GM23338 (cell line): ENCODE results near the gene RRP12. TPM values are rescaled to one million over a fixed set of nuclear protein-coding genes. Genes with fewer than 3 reads are reported as not detected.

Experiments used
- ATAC-seq: fragments of 200-7000 bp; cut with Tn5 transposase; 3 replicates; pipeline ENCODE4 v1.9.1; 2020
- DNase-seq: peaks from one replicate; pipeline ENCODE4 v3.0.0-alpha.2; 2015; ENCODE audit warnings: low spot score
- H2AFZ ChIP-seq: fragments of 200-600 bp; sonication (generic); 2 replicates; pipeline ENCODE4 v1.8.0; 2016; ENCODE audit warnings: antibody characterized with exemption, mild to moderate bottlenecking, moderate library complexity
- H3F3A ChIP-seq: fragments of 200-600 bp; sonication (generic); replicated peaks from 2 replicates; pipeline ENCODE4 v1.8.0; 2017; ENCODE audit warnings: antibody characterized with exemption, mixed run types, low read depth
- H3K27ac ChIP-seq: fragments of 200-600 bp; sonication (generic); 2 replicates; pipeline ENCODE4 v1.6.1; 2016; ENCODE audit warnings: low read depth
- H3K27me3 ChIP-seq: fragments of 200-600 bp; sonication (generic); 2 replicates; pipeline ENCODE4 v1.8.0; 2016; ENCODE audit warnings: mild to moderate bottlenecking, mixed run types, moderate library complexity; ENCODE audit not compliant: insufficient read depth
- H3K36me3 ChIP-seq: fragments of 200-600 bp; sonication (generic); 2 replicates; pipeline ENCODE4 v1.8.0; 2016; ENCODE audit warnings: mild to moderate bottlenecking; ENCODE audit not compliant: insufficient read depth
- H3K4me1 ChIP-seq: fragments of 200-600 bp; sonication (generic); 2 replicates; pipeline ENCODE4 v1.8.0; 2016; ENCODE audit warnings: mild to moderate bottlenecking, moderate library complexity; ENCODE audit not compliant: insufficient read depth
- H3K4me2 ChIP-seq: fragments of 200-600 bp; sonication (generic); 2 replicates; pipeline ENCODE4 v1.7.1; 2017; ENCODE audit warnings: mixed run types
- H3K4me3 ChIP-seq: fragments of 200-600 bp; sonication (generic); 2 replicates; pipeline ENCODE4 v1.6.1; 2016; ENCODE audit warnings: mixed run types
- H3K79me2 ChIP-seq: fragments of 200-600 bp; sonication (generic); replicated peaks from 2 replicates; pipeline ENCODE4 v1.8.0; 2017; ENCODE audit warnings: mild to moderate bottlenecking; ENCODE audit not compliant: insufficient read depth
- H3K9me2 ChIP-seq: fragments of 200-600 bp; sonication (generic); 2 replicates; pipeline ENCODE4 v1.8.0; 2017; ENCODE audit not compliant: insufficient read depth
- H4K20me1 ChIP-seq: fragments of 200-600 bp; sonication (generic); replicated peaks from 2 replicates; pipeline ENCODE4 v1.8.0; 2017; ENCODE audit warnings: mild to moderate bottlenecking; ENCODE audit not compliant: insufficient read depth
- H3K27ac Mint-ChIP-seq: 2 replicates; pipeline ENCODE4 v1.8.0; 2020; ENCODE audit warnings: inconsistent platforms, mild to moderate bottlenecking, moderate library complexity, mixed read lengths
- H3K27me3 Mint-ChIP-seq: 3 replicates; pipeline ENCODE4 v1.8.0; 2022; ENCODE audit warnings: low read depth, mild to moderate bottlenecking, moderate library complexity, mixed read lengths, inconsistent platforms; ENCODE audit not compliant: insufficient read depth, poor library complexity
- H3K36me3 Mint-ChIP-seq: 3 replicates; pipeline ENCODE4 v1.8.0; 2021; ENCODE audit warnings: low read depth, mild to moderate bottlenecking, inconsistent platforms, moderate library complexity, mixed read lengths
- H3K4me1 Mint-ChIP-seq: 3 replicates; pipeline ENCODE4 v1.8.0; 2020; ENCODE audit warnings: mild to moderate bottlenecking, inconsistent platforms, mixed read lengths
- H3K4me3 Mint-ChIP-seq: 3 replicates; pipeline ENCODE4 v1.8.0; 2021; ENCODE audit warnings: moderate library complexity, mild to moderate bottlenecking, inconsistent platforms, mixed read lengths
- H3K9me3 Mint-ChIP-seq: 3 replicates; pipeline ENCODE4 v1.8.0; 2020; ENCODE audit warnings: moderate library complexity, mild to moderate bottlenecking, inconsistent platforms, mixed read lengths
- CREB1 ChIP-seq: fragments of 250-450 bp; sonication (Bioruptor Pico); IDR thresholded peaks from 2 replicates; pipeline ENCODE4 v1.5.0; 2020; ENCODE audit warnings: low read depth, mild to moderate bottlenecking, moderate library complexity
- CTCF ChIP-seq, 2 experiments: fragments of 200-600 bp in 1 of 2; sonication (generic) in 1 of 2; conservative IDR thresholded peaks; 2 replicates each; pipeline versions ENCODE4 v1.5.1 to v1.6.1; 2016 to 2017; ENCODE audit warnings: antibody characterized with exemption in 2 of 2, low read depth in 2 of 2, mild to moderate bottlenecking in 2 of 2, moderate library complexity in 1 of 2
- ETS1 ChIP-seq: IDR thresholded peaks from 2 replicates; pipeline ENCODE4 v1.6.1; 2016; ENCODE audit warnings: antibody characterized with exemption
- EZH2 ChIP-seq: fragments of 200-600 bp; sonication (generic); IDR thresholded peaks from one replicate; pipeline ENCODE4 v1.8.0; 2017; ENCODE audit warnings: antibody characterized with exemption, mild to moderate bottlenecking, low read depth; ENCODE audit not compliant: unreplicated experiment
- EZH2phosphoT487 ChIP-seq: fragments of 200-600 bp; sonication (generic); IDR thresholded peaks from one replicate; pipeline ENCODE4 v1.8.1; 2018; ENCODE audit warnings: antibody characterized with exemption; ENCODE audit not compliant: unreplicated experiment
- NANOG ChIP-seq: IDR thresholded peaks from 2 replicates; pipeline ENCODE4 v1.6.1; 2016; ENCODE audit warnings: antibody characterized with exemption, borderline replicate concordance
- ZNF114 ChIP-seq: fragments of 250-450 bp; sonication (Bioruptor Pico); IDR thresholded peaks from 2 replicates; pipeline ENCODE4 v1.5.0; 2020; ENCODE audit warnings: mild to moderate bottlenecking, moderate library complexity
- polyA plus RNA-seq: library from polyadenylated mRNA; unstranded; fragments of >200 nt; fragmentation: Nextera tagmentation; extraction: Ambion mirVana; gene quantifications from 2 replicates; pipeline ENCODE4 v1.2.1, GENCODE V29; 2016
- small RNA-seq: library from RNA; depleted of rRNA; stranded (forward); fragments of <200 nt; gene quantifications from one replicate; pipeline ENCODE3, GENCODE V24; 2014; ENCODE audit warnings: low replicate concordance
- total RNA-seq: library from RNA; depleted of rRNA; stranded (reverse); fragments of >200 nt; shearing (Covaris generic); gene quantifications from 2 replicates; pipeline ENCODE4 v1.2.3, GENCODE V29; 2014; rRNA removed

The RRP12 gene
- total and polyA plus RNA-seq, 2 experiments from 2014 or later: 53.4 to 62.6 TPM

GRCh38 chr10:97307866-97308780, 93.0 kb downstream of the RRP12 start:
- no peaks in the 10 kb centered on the region for H3K79me2 ChIP-seq
- no peaks in the 10 kb centered on the region for H3K27me3 ChIP-seq
- H3K4me2 ChIP-seq: no peak overlapping the region
- peaks cover 6% of the 10 kb centered on the region for H3K27me3 Mint-ChIP-seq
- no peaks in the 10 kb centered on the region for H3K36me3 ChIP-seq
- no peak for TF ChIP-seq EZH2phosphoT487
- TF ChIP-seq ZNF114 (CRISPR knock-in tag): no peak
- TF ChIP-seq CREB1 (CRISPR knock-in tag): no peak
- no peak for TF ChIP-seq ETS1
- TF ChIP-seq CTCF (conservative IDR thresholded peaks at IDR 0.05; ENCODE audit: low read depth in 2 of 2): no peak
- no peak for TF ChIP-seq NANOG
- H3K4me3 ChIP-seq: no peak overlapping the region
- no peaks in the 10 kb centered on the region for H4K20me1 ChIP-seq
- no peak for ATAC-seq
- no peak overlapping the region for H3K4me3 Mint-ChIP-seq
- H3K4me1 ChIP-seq: no peaks in the 10 kb centered on the region
- H3K9me3 Mint-ChIP-seq: no peaks in the 10 kb centered on the region
- H3K27ac Mint-ChIP-seq: no peak overlapping the region
- H3K36me3 Mint-ChIP-seq: no peaks in the 10 kb centered on the region
- H3K27ac ChIP-seq: no peak overlapping the region
- H2AFZ ChIP-seq: peak overlapping the region; percentile 74; the same call in 1 of the 2 replicates
- no peaks in the 10 kb centered on the region for H3F3A ChIP-seq
- no peaks in the 10 kb centered on the region for H3K4me1 Mint-ChIP-seq
- no peak for DNase-seq
- peaks cover 5% of the 10 kb centered on the region; the same call in 1 of the 2 replicates for H3K9me2 ChIP-seq

GRCh38 chr10:97307441-97307840, 93.7 kb downstream of the RRP12 start:
- peaks cover 6% of the 10 kb centered on the region for H3K27me3 Mint-ChIP-seq
- H3K4me1 Mint-ChIP-seq: no peaks in the 10 kb centered on the region
- H3K79me2 ChIP-seq: no peaks in the 10 kb centered on the region
- no peaks in the 10 kb centered on the region for H4K20me1 ChIP-seq
- H3K4me2 ChIP-seq: no peak overlapping the region
- peak overlapping the region; percentile 74; the same call in 1 of the 2 replicates for H2AFZ ChIP-seq
- no peak for TF ChIP-seq EZH2phosphoT487
- TF ChIP-seq EZH2: no peak
- no peaks in the 10 kb centered on the region for H3K36me3 Mint-ChIP-seq
- no peak for DNase-seq
- no peak overlapping the region for H3K27ac ChIP-seq
- no peak overlapping the region for H3K4me3 ChIP-seq
- no peak overlapping the region for H3K27ac Mint-ChIP-seq
- H3K4me1 ChIP-seq: no peaks in the 10 kb centered on the region
- H3K4me3 Mint-ChIP-seq: no peak overlapping the region
- peaks cover 5% of the 10 kb centered on the region; the same call in 1 of the 2 replicates for H3K9me2 ChIP-seq
- no peaks in the 10 kb centered on the region for H3K9me3 Mint-ChIP-seq
- H3K27me3 ChIP-seq: no peaks in the 10 kb centered on the region
- no peak for ATAC-seq
- H3K36me3 ChIP-seq: no peaks in the 10 kb centered on the region
- no peaks in the 10 kb centered on the region for H3F3A ChIP-seq

Small RNA genes within 50 kb of the gene (small RNA-seq; reads per million reads assigned to genes)
- not detected for gene RF00019

Other genes starting within 250 kb of the RRP12 start
- gene SLIT1, start 215.4 kb downstream of the RRP12 start, total RNA-seq: 1.7 and 2.0 TPM in 2 replicates
- gene SLIT1, start 215.4 kb downstream of the RRP12 start, polyA plus RNA-seq: 0.37 and 0.76 TPM in 2 replicates
- gene ARHGAP19, start 108.7 kb downstream of the RRP12 start, total RNA-seq: 35.9 and 38.8 TPM in 2 replicates
- gene ARHGAP19, start 108.7 kb downstream of the RRP12 start, polyA plus RNA-seq: 7.6 and 11.5 TPM in 2 replicates
- gene FRAT1, start 82.1 kb downstream of the RRP12 start, total RNA-seq: 6.1 and 8.5 TPM in 2 replicates
- gene FRAT1, start 82.1 kb downstream of the RRP12 start, polyA plus RNA-seq: 1.4 and 1.7 TPM in 2 replicates
- 87.5 and 109 TPM in 2 replicates for gene FRAT2, start 66.6 kb downstream of the RRP12 start, total RNA-seq
- 24.5 and 44.0 TPM in 2 replicates for gene FRAT2, start 66.6 kb downstream of the RRP12 start, polyA plus RNA-seq
- 870 and 930 TPM in 2 replicates for gene PGAM1, start 24.9 kb upstream of the RRP12 start, total RNA-seq
- 492 and 497 TPM in 2 replicates for gene PGAM1, start 24.9 kb upstream of the RRP12 start, polyA plus RNA-seq
- 63.6 and 66.3 TPM in 2 replicates for gene EXOSC1, start 44.7 kb upstream of the RRP12 start, total RNA-seq
- gene EXOSC1, start 44.7 kb upstream of the RRP12 start, polyA plus RNA-seq: 127 and 131 TPM in 2 replicates
- gene ZDHHC16, start 44.8 kb upstream of the RRP12 start, total RNA-seq: 58.1 and 58.2 TPM in 2 replicates
- gene ZDHHC16, start 44.8 kb upstream of the RRP12 start, polyA plus RNA-seq: 33.3 and 35.1 TPM in 2 replicates
- gene MMS19, start 97.1 kb upstream of the RRP12 start, total RNA-seq: 221 and 252 TPM in 2 replicates
- gene MMS19, start 97.1 kb upstream of the RRP12 start, polyA plus RNA-seq: 74.7 and 81.5 TPM in 2 replicates
- gene UBTD1, start 97.6 kb upstream of the RRP12 start, total RNA-seq: 21.5 and 29.0 TPM in 2 replicates
- gene UBTD1, start 97.6 kb upstream of the RRP12 start, polyA plus RNA-seq: 17.3 and 20.4 TPM in 2 replicates
- not detected in 2 replicates for gene ANKRD2, start 171.4 kb upstream of the RRP12 start, total RNA-seq
- not detected in 2 replicates for gene ANKRD2, start 171.4 kb upstream of the RRP12 start, polyA plus RNA-seq
- not detected in 2 replicates for gene HOGA1, start 183.0 kb upstream of the RRP12 start, total RNA-seq
- gene HOGA1, start 183.0 kb upstream of the RRP12 start, polyA plus RNA-seq: 0.15 TPM in 1 of 2 replicates, not detected in the other
- not detected in 2 replicates for gene C10orf62, start 188.4 kb upstream of the RRP12 start, total RNA-seq
- not detected in 2 replicates for gene C10orf62, start 188.4 kb upstream of the RRP12 start, polyA plus RNA-seq
- 9.0 and 17.6 TPM in 2 replicates for gene MORN4, start 232.2 kb upstream of the RRP12 start, total RNA-seq
- gene MORN4, start 232.2 kb upstream of the RRP12 start, polyA plus RNA-seq: 49.5 and 50.0 TPM in 2 replicates
- 23.3 and 29.2 TPM in 2 replicates for gene PI4K2A, start 239.3 kb upstream of the RRP12 start, total RNA-seq
- gene PI4K2A, start 239.3 kb upstream of the RRP12 start, polyA plus RNA-seq: 8.1 and 8.6 TPM in 2 replicates